ENCODE results near the gene IGF2R.

The IGF2R gene

GRCh38 chr6:160028487-160029275, 59.8 kb downstream of the IGF2R start:
- DNase-seq = no peak

- no peak for DNase-seq
Measured at GRCh38 chr6:160029525-160029924, 60.6 kb downstream of the IGF2R start.

GRCh38 chr6:160030103-160030502, 61.2 kb downstream of the IGF2R start:
- peak in 10 of 14 donors; percentile 21 to 62 (median 44) for DNase-seq

- no peak for DNase-seq
Measured at GRCh38 chr6:160031442-160031841, 62.6 kb downstream of the IGF2R start.

- DNase-seq = no peak
Measured at GRCh38 chr6:160031871-160032270, 63.0 kb downstream of the IGF2R start.

- DNase-seq = no peak
Measured at GRCh38 chr6:160032538-160032937, 63.7 kb downstream of the IGF2R start.

- no peak for DNase-seq
Measured at GRCh38 chr6:160034036-160034930, 65.4 kb downstream of the IGF2R start.

GRCh38 chr6:160035241-160035640, 66.4 kb downstream of the IGF2R start:
- DNase-seq = no peak

- no peak for DNase-seq
Measured at GRCh38 chr6:160035693-160036330, 66.9 kb downstream of the IGF2R start.

GRCh38 chr6:160036331-160036695, 67.4 kb downstream of the IGF2R start:
- DNase-seq = no peak

GRCh38 chr6:160036790-160037206, 67.9 kb downstream of the IGF2R start:
- no peak for DNase-seq

- DNase-seq = no peak
Measured at GRCh38 chr6:160038479-160038878, 69.6 kb downstream of the IGF2R start.

- no peak for DNase-seq
Measured at GRCh38 chr6:160039441-160039840, 70.6 kb downstream of the IGF2R start.

GRCh38 chr6:160040055-160040454, 71.2 kb downstream of the IGF2R start:
- DNase-seq = no peak

GRCh38 chr6:160040527-160041264, 71.8 kb downstream of the IGF2R start:
- no peak for DNase-seq

GRCh38 chr6:160041608-160042007, 72.7 kb downstream of the IGF2R start:
- DNase-seq = peak in 4 of 14 donors; percentile 4 to 56 (median 34)

- DNase-seq = no peak
Measured at GRCh38 chr6:160042014-160042773, 73.3 kb downstream of the IGF2R start.

- DNase-seq = no peak
Measured at GRCh38 chr6:160042788-160043301, 74.0 kb downstream of the IGF2R start.

- DNase-seq = no peak
Measured at GRCh38 chr6:160043784-160044183, 74.9 kb downstream of the IGF2R start.

GRCh38 chr6:160044687-160045086, 75.8 kb downstream of the IGF2R start:
- no peak for DNase-seq

- DNase-seq = no peak
Measured at GRCh38 chr6:160048471-160048870, 79.6 kb downstream of the IGF2R start.
